Measurements from ENCODE around the gene CD1C. TPM values are rescaled to one million over a fixed set of nuclear protein-coding genes. Genes with fewer than 3 reads are reported as not detected.
A peak's percentile ranks its signal among the peaks of the same experiment; 100 is the strongest.
"Not testable (repeated sequence)": the region's sequence is repeated elsewhere in the genome, so short reads cannot be mapped to it uniquely, and the experiment has no call there.

Gene CD1C
- total RNA-seq, 2 donors from 2014 or later = not detected

DNA sequence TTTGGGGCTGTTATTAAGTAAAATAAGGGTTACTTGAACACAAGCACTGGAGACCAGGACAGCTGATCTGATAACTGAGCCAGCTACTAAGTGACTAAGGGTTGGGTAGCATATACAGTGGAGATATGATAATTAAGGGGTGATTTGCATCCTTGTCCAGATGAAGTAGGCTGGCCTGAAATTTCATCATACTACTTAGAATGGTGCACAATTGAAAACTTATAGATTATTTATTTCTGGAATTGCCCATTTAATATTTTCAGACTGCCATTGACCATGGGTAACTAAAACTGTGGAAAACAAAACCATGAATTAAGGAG lies 45.5 kb downstream of the CD1C start:
- H3K9me3 Mint-ChIP-seq = peaks cover 2% of the 10 kb centered on the region
- Histone ChIP-seq H3K4me1 (ENCODE audit: control insufficient read depth, insufficient read depth, low read length) (no peaks in the 10 kb centered on the region), H3K27ac (ENCODE audit: low read depth, low read length) (no peak overlapping the region), H3K9ac (ENCODE audit: extremely low read depth, low read length, poor library complexity, severe bottlenecking) (no peak overlapping the region), H3K9me3 (ENCODE audit: control insufficient read depth, low read length) (no peaks in the 10 kb centered on the region), H3K36me3 (ENCODE audit: control insufficient read depth, insufficient read depth, low read length) (no peaks in the 10 kb centered on the region), H3K4me3 (ENCODE audit: low read length) (no peak overlapping the region), H3K27me3 (ENCODE audit: control insufficient read depth, insufficient read depth, low read length, poor library complexity, severe bottlenecking) (no peaks in the 10 kb centered on the region)
- no peaks in the 10 kb centered on the region for H3K27me3 Mint-ChIP-seq (ENCODE audit: insufficient read depth)
- TF ChIP-seq, protein P1, sequence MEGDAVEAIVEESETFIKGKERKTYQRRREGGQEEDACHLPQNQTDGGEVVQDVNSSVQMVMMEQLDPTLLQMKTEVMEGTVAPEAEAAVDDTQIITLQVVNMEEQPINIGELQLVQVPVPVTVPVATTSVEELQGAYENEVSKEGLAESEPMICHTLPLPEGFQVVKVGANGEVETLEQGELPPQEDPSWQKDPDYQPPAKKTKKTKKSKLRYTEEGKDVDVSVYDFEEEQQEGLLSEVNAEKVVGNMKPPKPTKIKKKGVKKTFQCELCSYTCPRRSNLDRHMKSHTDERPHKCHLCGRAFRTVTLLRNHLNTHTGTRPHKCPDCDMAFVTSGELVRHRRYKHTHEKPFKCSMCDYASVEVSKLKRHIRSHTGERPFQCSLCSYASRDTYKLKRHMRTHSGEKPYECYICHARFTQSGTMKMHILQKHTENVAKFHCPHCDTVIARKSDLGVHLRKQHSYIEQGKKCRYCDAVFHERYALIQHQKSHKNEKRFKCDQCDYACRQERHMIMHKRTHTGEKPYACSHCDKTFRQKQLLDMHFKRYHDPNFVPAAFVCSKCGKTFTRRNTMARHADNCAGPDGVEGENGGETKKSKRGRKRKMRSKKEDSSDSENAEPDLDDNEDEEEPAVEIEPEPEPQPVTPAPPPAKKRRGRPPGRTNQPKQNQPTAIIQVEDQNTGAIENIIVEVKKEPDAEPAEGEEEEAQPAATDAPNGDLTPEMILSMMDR (conservative IDR thresholded peaks at IDR 0.05) = no peak
- no peak overlapping the region for H3K4me3 Mint-ChIP-seq
- no peak for DNase-seq
- no peaks in the 10 kb centered on the region for H3K4me1 Mint-ChIP-seq
- no peaks in the 10 kb centered on the region for H3K36me3 Mint-ChIP-seq (ENCODE audit: low read depth)
- H3K27ac Mint-ChIP-seq = no peak overlapping the region

DNA sequence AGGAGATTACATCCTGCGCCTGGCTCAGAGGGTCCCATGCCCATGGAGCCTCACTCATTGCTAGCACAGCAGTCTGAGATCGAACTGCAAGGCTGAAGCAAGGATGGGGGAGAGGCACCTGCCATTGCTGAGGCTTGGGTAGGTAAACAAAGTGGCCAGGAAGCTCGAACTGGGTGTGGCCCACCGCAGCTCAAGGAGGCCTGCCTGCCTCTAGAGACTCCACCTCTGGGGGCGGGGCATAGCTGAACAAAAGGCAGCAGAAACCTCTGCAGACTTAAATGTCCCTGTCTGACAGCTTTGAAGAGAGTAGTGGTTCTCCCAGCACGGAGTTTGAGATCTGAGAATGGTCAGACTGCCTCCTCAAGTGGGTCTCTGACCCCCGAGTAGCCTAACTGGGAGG lies 46.7 kb downstream of the CD1C start:
- H3K36me3 Mint-ChIP-seq (ENCODE audit: low read depth); H3K4me3 Mint-ChIP-seq; H3K27me3 ChIP-seq (ENCODE audit: control insufficient read depth, insufficient read depth, low read length, poor library complexity, severe bottlenecking); H3K4me1 Mint-ChIP-seq; H3K9me3 ChIP-seq (ENCODE audit: control insufficient read depth, low read length); H3K27ac ChIP-seq (ENCODE audit: low read depth, low read length); H3K4me1 ChIP-seq (ENCODE audit: control insufficient read depth, insufficient read depth, low read length); H3K36me3 ChIP-seq (ENCODE audit: control insufficient read depth, insufficient read depth, low read length); H3K9ac ChIP-seq (ENCODE audit: extremely low read depth, low read length, poor library complexity, severe bottlenecking); H3K27me3 Mint-ChIP-seq (ENCODE audit: insufficient read depth); H3K27ac Mint-ChIP-seq; H3K4me3 ChIP-seq (ENCODE audit: low read length): not testable (repeated sequence)
- DNase-seq = peak; percentile 72
- peaks cover 10% of the 10 kb centered on the region for H3K9me3 Mint-ChIP-seq
- WGBS, 2 experiments (ENCODE audit: insufficient coverage in 1 of 2, insufficient read length in 1 of 2) = 74 to 81% methylated on average over 5 to 7 of the region's 7 CpGs

Other genes with a start within 250 kb of the CD1C start
- 1 to 10 TPM; 1.7 TPM for gene CD1D, start 109.0 kb upstream of the CD1C start, total RNA-seq
- gene CD1A, start 35.5 kb upstream of the CD1C start, total RNA-seq = not detected
- gene CD1B, start 41.6 kb downstream of the CD1C start, total RNA-seq = not detected
- gene CD1E, start 64.0 kb downstream of the CD1C start, total RNA-seq = not detected
- not detected for gene OR10T2, start 109.5 kb downstream of the CD1C start, total RNA-seq
- not detected for gene OR10K2, start 136.3 kb downstream of the CD1C start, total RNA-seq
- not detected for gene OR10K1, start 171.9 kb downstream of the CD1C start, total RNA-seq
- not detected for gene OR10R2, start 182.3 kb downstream of the CD1C start, total RNA-seq

All from endodermal cell (in vitro differentiated cells).